ENCODE measurements around the gene WFDC13. TPM values are rescaled to one million over a fixed set of nuclear protein-coding genes. Genes with fewer than 3 reads are reported as not detected.
"Not testable (repeated sequence)": the region's sequence is repeated elsewhere in the genome, so short reads cannot be mapped to it uniquely, and the experiment has no call there.

The WFDC13 gene
- total RNA-seq, 4 donors from 2014 or later: not detected

DNA sequence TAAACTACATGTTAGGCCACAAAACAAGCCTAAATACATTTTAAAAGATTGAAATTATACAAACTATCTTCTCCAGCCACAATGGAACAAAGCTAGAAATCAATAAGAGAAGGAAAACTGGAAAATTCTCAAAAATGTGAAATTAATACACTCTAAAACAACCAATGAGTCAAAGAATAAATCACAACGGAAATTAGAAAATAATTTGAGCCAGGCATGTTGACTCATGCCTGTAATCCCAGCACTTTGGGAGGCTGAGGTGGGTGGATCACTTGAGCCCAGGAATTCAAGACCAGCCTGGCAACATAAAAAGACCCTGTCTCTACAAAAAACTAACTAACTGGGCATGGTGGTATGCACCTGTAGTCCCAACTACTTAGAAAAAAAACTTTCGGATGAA is 6.3 kb upstream of the WFDC13 start:
- no peak for TF ChIP-seq EP300 (IDR thresholded peaks at IDR 0.05)
- TF ChIP-seq POLR2A (IDR thresholded peaks at IDR 0.05): no peak
- TF ChIP-seq, protein P1, sequence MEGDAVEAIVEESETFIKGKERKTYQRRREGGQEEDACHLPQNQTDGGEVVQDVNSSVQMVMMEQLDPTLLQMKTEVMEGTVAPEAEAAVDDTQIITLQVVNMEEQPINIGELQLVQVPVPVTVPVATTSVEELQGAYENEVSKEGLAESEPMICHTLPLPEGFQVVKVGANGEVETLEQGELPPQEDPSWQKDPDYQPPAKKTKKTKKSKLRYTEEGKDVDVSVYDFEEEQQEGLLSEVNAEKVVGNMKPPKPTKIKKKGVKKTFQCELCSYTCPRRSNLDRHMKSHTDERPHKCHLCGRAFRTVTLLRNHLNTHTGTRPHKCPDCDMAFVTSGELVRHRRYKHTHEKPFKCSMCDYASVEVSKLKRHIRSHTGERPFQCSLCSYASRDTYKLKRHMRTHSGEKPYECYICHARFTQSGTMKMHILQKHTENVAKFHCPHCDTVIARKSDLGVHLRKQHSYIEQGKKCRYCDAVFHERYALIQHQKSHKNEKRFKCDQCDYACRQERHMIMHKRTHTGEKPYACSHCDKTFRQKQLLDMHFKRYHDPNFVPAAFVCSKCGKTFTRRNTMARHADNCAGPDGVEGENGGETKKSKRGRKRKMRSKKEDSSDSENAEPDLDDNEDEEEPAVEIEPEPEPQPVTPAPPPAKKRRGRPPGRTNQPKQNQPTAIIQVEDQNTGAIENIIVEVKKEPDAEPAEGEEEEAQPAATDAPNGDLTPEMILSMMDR (IDR thresholded peaks at IDR 0.05): no peak
- H3K4me1 ChIP-seq: no peaks in the 10 kb centered on the region
- H3K4me3 ChIP-seq: no peak overlapping the region
- H3K36me3 ChIP-seq: no peaks in the 10 kb centered on the region
- DNase-seq (ENCODE audit: low spot score in 2 of 2): no peak
- no peak overlapping the region for H3K27ac ChIP-seq
- H3K9me3 ChIP-seq: peaks cover 0 to 9% (median 0%) of the 10 kb centered on the region in 4 donors
- no peaks in the 10 kb centered on the region for H3K27me3 ChIP-seq
- whole genome bisulfite sequencing, 2 donors: 85 to 92% methylated on average over 2 of the region's 2 CpGs

DNA sequence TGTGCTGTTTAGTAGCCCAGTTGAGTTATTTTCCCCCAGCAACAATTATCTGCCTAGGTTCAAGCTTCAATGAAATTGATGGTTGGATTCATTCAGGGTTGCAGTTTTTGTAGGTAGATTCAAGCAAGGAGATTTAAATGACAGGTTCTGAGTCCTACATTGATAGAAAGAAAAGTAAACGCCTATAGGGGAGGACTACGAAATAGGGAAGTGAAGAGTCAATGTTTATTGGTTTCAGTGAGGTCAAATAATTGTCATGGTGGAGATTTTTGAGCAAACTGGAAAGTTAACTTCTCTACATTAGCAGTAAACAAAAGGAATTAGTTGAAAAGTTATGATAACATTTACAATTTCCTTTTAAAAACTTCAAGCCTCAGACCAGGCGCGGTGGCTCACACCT is 734 bp upstream of the WFDC13 start:
- no peak overlapping the region for H3K27ac ChIP-seq
- H3K4me3 ChIP-seq: no peak overlapping the region
- WGBS, 2 donors: 82 to 85% methylated on average over 4 of the region's 4 CpGs
- DNase-seq (ENCODE audit: low spot score in 2 of 2): no peak
- no peaks in the 10 kb centered on the region for H3K27me3 ChIP-seq
- no peaks in the 10 kb centered on the region for H3K4me1 ChIP-seq
- H3K36me3 ChIP-seq: no peaks in the 10 kb centered on the region
- no peaks in the 10 kb centered on the region for H3K9me3 ChIP-seq
- TF ChIP-seq EP300 (IDR thresholded peaks at IDR 0.05): no peak
- TF ChIP-seq POLR2A (IDR thresholded peaks at IDR 0.05): no peak
- TF ChIP-seq, protein P1 (IDR thresholded peaks at IDR 0.05): no peak

DNA sequence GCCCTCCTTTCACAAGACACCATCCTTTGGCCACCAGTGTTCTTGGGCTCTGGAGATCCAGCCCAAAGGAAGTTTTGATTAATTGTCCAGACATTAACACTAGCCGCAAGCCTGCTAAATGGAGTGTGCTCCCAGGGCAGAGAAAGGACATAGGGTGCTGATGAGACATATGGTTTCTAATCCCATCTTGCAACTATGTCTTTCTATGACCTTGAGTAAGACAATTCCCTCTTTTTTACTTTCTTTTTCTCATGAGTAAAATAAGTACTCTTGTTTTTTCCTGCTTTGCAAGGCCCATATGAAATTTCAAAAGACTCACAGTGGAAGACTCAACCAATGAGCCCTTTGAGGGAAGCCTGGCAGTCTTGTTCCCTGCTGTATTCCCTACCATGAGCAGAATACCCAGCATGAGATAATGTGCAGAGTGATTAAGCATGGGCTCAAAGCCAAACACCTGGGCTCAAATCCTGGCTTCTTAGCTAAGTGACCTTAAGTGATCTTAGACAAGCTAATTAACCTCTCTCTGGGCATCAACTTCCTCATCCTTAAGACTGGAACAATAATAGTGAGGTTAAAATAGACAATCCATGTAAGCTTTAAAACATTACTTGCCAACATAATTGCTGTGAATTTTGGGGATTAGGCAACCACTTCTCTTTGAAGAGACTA is 3.3 kb downstream of the WFDC13 start, which contains the start of gene WFDC10B:
TSS of gene WFDC10B (minus strand) at position 51 of the 669 bp plus-strand sequence. CDS start 19,027 bp downstream, outside the sequence.
- Histone ChIP-seq H3K4me1 (no peaks in the 10 kb centered on the region), H3K9me3 (no peaks in the 10 kb centered on the region), H3K36me3 (no peaks in the 10 kb centered on the region), H3K27me3 (no peaks in the 10 kb centered on the region), H3K27ac (no peak within 1 kb of the TSS), H3K4me3 (no peak within 1 kb of the TSS)
- WGBS, 2 donors: 58 to 71% methylated on average over 1 of the region's 1 CpG
- TF ChIP-seq EP300 (IDR thresholded peaks at IDR 0.05) (no peak), POLR2A (IDR thresholded peaks at IDR 0.05) (no peak)
- TF ChIP-seq, protein P1 (IDR thresholded peaks at IDR 0.05): no peak
- DNase-seq (ENCODE audit: low spot score in 2 of 2): no peak

DNA sequence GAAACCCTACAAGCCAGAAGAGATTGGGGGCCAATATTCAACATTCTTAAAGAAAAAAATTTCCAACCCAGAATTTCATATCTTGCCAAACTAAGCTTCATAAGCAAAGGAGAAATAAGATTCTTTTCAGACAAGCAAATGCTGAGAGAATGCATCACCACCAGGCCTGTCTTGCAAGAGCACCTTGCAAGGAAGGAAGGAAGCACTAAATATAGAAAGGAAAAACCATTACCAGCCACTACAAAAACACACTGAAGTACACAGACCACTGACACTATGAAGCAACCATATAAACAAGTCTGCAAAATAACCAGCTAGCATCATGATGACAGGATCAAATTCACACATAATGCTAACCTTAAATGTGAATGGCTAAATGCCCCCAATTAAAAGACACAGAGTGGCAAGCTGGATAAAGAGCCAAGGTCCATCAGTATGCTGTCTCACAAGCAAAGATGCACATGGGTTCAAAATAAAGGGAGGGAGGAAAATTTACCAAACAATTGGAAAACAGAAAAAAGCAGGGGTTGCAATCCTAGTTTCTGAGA is 14.4 kb downstream of the WFDC13 start:
- not testable (repeated sequence) for H3K27ac ChIP-seq; H3K4me1 ChIP-seq; H3K4me3 ChIP-seq; H3K27me3 ChIP-seq; H3K36me3 ChIP-seq; DNase-seq (ENCODE audit: low spot score in 2 of 2)
- H3K9me3 ChIP-seq: peaks cover 0 to 12% (median 0%) of the 10 kb centered on the region in 4 donors

DNA sequence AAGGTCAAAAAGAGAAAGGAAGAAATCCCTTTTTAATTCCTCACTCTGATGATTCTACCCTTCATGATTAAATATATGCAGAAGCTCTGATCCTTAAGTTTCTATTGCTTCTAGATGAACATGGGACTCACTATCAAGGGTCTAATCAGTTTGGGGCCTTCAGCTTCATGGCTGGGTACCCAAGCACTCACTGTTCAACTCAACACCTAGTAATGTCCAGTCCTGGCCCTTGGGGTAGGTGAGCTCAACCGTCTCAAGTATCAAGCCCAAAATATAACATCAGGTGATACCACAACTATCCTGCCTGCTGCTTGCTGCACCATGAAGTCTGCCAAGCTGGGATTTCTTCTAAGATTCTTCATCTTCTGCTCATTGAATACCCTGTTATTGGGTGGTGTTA is 20.2 kb downstream of the WFDC13 start, which contains the start of gene SPINT4:
TSS of gene SPINT4 (plus strand) at position 301 of the 400 bp plus-strand sequence. CDS start at position 322, 21 bp downstream.
- Histone ChIP-seq H3K36me3 (no peaks in the 10 kb centered on the region), H3K27ac (no peak within 1 kb of the TSS), H3K4me3 (no peak within 1 kb of the TSS), H3K9me3 (peaks cover 0 to 7% (median 0%) of the 10 kb centered on the region in 4 donors), H3K27me3 (no peaks in the 10 kb centered on the region), H3K4me1 (no peaks in the 10 kb centered on the region)
- no peak for TF ChIP-seq EP300 (IDR thresholded peaks at IDR 0.05)
- TF ChIP-seq, protein P1 (IDR thresholded peaks at IDR 0.05): no peak
- TF ChIP-seq POLR2A (IDR thresholded peaks at IDR 0.05): no peak
- 81 to 83% methylated on average over 1 of the region's 1 CpG for WGBS, 2 donors
- DNase-seq (ENCODE audit: low spot score in 2 of 2): no peak

Data from tibial nerve (tissue), 4 donors.